WTC11 (cell line): Measurements from ENCODE around the gene HES2.

Source experiments
- CTCF ChIP-seq: fragments of 200-600 bp; IDR thresholded peaks from 2 replicates; pipeline ENCODE4 v1.8.0; 2022; ENCODE audit warnings: antibody characterized with exemption
- ESRRA ChIP-seq: sonication (generic); formaldehyde crosslinking; IDR thresholded peaks from 2 replicates; pipeline ENCODE4 v1.8.1; 2022; ENCODE audit warnings: mild to moderate bottlenecking, missing genetic modification reagents, borderline replicate concordance
- SP1 ChIP-seq: sonication (generic); formaldehyde crosslinking; conservative IDR thresholded peaks from 2 replicates; pipeline ENCODE4 v1.8.1; 2022; ENCODE audit warnings: missing genetic modification reagents
- TEAD4 ChIP-seq: sonication (generic); formaldehyde crosslinking; IDR thresholded peaks from 2 replicates; pipeline ENCODE4 v1.8.0; 2022; ENCODE audit warnings: mild to moderate bottlenecking, missing genetic modification reagents

- no peak for TF ChIP-seq TEAD4 (CRISPR knock-in tag)
- TF ChIP-seq CTCF = no peak
- no peak for TF ChIP-seq ESRRA
- TF ChIP-seq SP1 (CRISPR knock-in tag) = no peak
These were observed 33.3 kb downstream of the HES2 start for GRCh38 chr1:6386371-6386949.
